ENCODE results near the gene HLA-DMB.

GRCh38 chr6:32954986-32955802 is 14.4 kb upstream of the HLA-DMB start:
- TF ChIP-seq POLR2A (IDR thresholded peaks at IDR 0.05) (no peak), CTCF (IDR thresholded peaks at IDR 0.05) (peak; percentile 25 to 33 (median 26))

Data from transverse colon (tissue), 3 donors.